NCI-H2171 treated with DMSO at 0.1 percent for 48 hours (cell line): ENCODE data around the gene GGCT.
A peak's percentile ranks its signal among the peaks of the same experiment; 100 is the strongest.
"Not testable (repeated sequence)": the region's sequence is repeated elsewhere in the genome, so short reads cannot be mapped to it uniquely, and the experiment has no call there.

Experiments used
- DNase-seq: peaks from one replicate; lab custom pipeline; 2025; lab: John Stamatoyannopoulos, UW

The GGCT gene

DNA sequence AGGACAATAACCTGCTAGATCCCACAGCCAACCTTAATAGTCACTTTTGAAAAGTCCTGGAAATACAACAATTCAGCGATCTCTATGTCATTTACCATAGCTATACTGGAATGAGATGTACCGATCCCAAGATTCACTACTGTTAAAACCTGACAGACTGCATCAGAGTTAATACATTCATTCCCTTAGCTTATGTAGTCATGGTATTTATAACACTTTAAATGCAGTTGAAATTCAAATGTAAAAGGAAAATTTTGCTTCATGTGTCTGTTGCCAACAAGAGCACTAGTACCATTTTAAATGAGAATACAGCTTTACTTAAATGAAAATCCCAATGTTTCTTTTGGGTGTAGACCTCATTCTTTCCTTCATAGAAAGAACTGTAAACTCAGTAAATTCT is 11.1 kb upstream of the GGCT start:
- DNase-seq, result no peak

DNA sequence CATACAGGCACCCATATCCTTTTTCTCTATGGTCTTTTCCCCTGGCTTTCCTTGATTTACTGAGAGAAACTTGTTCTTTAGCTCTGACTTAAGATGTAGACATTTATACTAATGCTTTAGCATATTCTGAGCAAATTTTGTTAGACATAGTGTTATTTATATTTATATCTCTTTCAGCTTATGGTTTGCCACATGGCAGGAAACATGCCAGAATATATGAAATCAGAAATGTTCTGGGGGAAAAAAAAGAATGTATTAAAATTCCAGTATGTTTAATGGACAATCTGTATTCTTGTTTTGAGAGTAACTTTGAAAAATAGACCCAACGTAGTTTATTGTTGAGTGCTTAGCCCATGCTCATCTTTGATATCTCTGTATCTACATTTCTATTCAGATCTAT is 10.1 kb upstream of the GGCT start:
- DNase-seq, result no peak

- DNase-seq, result no peak
These were observed 9.5 kb upstream of the GGCT start for GRCh38 chr7:30514177-30514576.

DNA sequence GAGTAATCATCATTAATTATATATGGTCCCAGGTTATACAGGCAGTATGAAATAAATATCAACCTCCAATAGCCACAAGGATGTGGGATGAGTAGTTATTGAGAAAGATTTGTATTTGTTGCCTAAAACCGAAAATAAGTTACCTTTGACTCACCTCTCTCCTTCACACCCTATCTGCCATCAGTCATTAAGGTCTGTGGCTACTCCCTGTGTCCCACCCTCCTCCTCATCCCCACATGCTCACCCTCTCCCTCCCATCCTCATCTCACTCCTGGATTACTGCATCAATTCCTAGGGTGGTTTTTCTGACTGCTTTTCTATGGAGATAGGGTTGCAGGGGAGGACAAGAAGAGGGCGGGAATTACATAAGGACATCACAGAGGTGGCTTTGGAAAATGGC is 9.1 kb upstream of the GGCT start:
- DNase-seq, result no peak

- DNase-seq, result no peak
These were observed 7.5 kb upstream of the GGCT start for GRCh38 chr7:30511973-30512662.

- no peak for DNase-seq
These were observed 6.9 kb upstream of the GGCT start for GRCh38 chr7:30511494-30511893.

DNA sequence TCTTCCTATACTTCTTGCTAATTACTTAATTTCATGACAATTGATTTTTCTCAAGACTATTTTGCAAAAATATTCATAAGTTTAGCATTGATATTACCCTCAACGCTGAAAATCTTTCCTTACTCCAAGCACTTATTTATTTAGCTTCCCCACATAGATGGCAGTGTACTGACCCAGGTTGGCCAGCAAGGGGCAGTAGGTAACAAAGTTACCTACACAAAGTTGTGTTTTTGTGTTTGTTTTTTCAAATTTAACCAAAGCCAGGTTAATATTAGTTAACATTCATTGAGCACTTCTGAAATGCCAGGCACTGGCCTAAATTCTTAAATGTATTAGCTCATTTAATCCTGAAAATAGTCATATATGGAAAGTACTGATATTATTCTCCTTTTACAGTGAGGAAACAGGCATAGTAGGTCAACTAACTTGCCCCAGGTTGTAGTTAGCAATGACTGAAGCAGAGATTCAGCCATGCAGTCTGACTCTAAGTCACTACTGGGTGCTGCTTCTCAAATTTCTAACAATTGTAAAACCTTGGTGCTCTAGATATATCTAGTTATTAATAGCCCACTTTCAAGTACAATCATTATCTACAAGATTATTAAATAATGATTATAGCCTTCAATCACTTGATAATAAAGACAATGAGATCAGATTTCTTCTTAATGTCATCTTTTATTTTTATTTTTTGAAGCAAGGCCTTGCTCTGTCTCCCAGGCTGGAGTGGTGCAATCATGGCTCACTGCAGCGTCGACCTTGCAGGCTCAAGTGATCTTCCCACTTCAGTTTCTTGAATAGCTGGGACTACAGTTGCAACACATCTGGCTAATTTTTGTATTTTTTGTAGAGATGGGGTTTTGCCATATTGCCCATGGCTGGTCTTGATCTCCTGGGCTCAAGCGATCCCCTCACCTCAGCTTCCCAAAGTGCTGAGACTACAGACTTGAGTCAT is 5.8 kb upstream of the GGCT start:
- peak; percentile 18 for DNase-seq

GRCh38 chr7:30509171-30509857 is 4.7 kb upstream of the GGCT start:
- DNase-seq, result not testable (repeated sequence)

GRCh38 chr7:30507346-30507900 is 2.8 kb upstream of the GGCT start:
- DNase-seq, result not testable (repeated sequence)

- peak; percentile 39 for DNase-seq
These were observed 607 bp upstream of the GGCT start for GRCh38 chr7:30505174-30505697.

DNA sequence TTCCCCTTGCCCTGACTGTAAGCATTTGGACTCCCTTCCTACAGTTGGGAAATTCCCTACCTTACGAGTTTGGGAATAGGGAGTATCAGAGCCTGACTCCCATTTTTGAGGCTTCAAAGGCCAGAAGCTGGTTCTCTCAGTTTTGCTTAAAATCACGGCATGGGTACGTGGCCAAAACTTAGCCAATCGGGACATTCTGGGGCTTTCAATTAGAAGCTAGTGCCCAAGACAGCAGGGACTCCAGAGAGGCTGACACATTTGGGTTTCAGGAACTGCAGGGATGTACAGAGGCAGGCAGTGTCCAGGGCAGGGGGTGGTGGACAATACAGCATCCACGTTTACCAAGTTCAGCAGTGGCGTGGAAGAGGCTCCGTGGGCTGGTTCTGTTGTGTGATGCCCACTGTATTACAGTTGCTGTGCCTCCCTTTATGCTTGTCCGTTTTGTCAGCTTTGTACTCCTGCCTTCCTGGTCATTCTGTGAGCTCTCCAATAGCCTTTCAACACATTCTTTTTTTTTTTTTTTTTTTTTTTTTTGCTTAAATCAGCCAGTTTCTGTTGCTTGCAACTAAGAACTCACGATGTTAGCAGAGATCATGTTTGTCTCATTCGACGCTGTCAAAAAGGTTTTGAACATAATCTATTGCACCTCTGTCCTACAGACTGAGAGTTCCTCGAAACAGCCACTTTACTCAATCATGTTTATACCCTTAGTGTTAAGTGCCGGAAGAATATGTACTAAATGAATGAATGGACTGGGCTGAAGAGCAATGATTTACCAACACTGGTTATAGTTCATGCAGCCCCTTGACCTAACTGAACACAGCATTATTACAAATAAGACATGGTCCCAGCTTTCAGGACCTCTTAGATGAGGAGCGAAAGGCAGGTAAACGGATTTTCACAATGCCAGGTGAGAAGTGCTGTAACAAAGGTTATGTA is 1.1 kb downstream of the GGCT start:
- peak; percentile 18 for DNase-seq

GRCh38 chr7:30502470-30503251 is 2.0 kb downstream of the GGCT start:
- DNase-seq, result no peak

GRCh38 chr7:30501264-30501663 is 3.4 kb downstream of the GGCT start:
- DNase-seq, result no peak

DNA sequence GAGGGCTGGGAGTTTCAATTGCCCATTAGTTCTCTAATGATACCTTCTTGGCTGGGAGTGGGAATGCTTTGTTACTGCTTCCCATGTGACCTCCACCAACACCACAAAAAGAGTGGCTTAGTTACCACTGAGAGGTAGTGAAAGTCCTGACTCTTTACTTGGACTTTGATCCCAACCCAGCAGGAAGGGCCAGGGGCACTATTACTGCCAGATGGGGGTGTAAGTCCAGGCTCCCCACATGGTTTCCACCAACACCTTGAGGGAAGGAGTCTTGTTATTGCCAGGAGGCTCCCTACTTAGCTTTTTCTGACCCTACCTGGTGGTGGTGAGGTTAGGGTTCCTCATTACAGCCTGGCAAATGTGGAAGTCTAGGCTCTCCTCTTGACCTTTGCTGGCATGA is 11.4 kb downstream of the GGCT start:
- no peak for DNase-seq

DNA sequence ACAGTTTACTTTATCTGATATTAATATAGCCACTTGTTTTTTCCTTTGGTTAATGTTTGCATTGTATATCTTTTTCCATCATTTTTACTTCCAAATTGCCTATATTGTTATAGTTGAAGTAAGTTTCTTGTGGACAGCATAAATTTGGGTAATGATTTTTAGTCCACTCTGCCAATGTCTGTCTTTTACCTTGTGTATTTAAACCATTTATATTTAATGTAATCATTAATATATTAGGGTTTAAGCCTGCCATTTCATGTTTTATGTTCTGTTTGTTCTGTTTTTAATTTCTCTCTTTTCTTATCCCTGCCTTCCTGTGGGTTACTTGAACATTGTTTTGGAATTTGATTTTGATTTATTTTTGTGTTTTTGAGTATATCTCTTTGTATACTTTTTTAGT is 13.2 kb downstream of the GGCT start:
- DNase-seq, result no peak

DNA sequence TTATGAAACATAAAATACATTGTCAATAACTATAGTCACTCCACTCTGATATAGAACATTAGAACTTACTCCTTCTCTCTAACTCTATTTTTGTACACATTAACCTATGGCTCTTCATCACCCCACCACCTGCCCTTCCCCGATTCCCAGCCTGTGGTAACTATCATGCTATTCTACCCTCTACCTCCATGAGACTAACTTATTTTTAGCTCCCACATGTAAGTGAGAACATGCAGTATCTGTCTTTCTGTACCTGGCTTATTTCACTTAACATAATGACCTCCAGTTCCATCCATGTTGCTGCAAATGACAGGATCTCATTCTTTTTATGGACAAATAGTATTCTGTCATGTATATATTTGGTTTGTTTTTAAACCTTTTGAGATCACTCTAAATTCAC is 17.3 kb downstream of the GGCT start:
- DNase-seq, result no peak

DNA sequence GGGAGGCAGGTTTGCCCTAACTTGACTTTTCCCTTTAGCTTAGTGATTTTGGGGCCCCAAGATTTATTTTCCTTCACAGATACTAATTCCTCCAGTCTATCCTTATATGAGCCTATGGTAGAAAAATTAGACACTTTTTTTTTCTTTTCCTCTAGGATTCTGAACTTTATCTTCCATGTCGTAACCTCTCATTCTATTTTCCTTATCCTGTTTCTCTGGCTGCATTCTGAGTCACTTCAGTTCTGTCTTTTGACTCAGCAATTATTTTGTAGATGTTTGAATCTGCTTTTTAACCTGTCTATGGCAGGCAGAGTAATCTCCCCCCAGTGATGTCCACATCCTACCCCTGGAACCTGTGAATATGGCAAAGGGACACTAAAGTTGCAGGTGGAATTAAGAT is 19.0 kb downstream of the GGCT start:
- no peak for DNase-seq

DNA sequence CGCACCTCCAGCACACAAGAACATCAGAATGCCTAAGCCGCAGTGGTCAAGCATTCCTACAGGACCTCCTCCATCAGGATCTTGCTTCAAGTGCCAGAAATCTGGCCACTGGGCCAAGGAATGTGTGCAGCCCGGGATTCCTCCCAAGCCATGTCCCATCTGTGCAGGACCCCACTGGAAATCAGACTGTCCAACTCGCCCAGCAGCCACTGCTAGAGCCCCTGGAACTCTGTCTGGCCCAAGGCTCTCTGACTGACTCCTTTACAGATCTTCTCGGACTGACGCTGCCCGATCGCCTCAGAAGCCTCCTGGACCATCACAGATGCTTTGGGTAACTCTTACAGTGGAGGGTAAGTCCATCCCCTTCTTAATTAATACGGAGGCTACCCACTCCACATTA is 23.2 kb downstream of the GGCT start:
- not testable (repeated sequence) for DNase-seq

DNA sequence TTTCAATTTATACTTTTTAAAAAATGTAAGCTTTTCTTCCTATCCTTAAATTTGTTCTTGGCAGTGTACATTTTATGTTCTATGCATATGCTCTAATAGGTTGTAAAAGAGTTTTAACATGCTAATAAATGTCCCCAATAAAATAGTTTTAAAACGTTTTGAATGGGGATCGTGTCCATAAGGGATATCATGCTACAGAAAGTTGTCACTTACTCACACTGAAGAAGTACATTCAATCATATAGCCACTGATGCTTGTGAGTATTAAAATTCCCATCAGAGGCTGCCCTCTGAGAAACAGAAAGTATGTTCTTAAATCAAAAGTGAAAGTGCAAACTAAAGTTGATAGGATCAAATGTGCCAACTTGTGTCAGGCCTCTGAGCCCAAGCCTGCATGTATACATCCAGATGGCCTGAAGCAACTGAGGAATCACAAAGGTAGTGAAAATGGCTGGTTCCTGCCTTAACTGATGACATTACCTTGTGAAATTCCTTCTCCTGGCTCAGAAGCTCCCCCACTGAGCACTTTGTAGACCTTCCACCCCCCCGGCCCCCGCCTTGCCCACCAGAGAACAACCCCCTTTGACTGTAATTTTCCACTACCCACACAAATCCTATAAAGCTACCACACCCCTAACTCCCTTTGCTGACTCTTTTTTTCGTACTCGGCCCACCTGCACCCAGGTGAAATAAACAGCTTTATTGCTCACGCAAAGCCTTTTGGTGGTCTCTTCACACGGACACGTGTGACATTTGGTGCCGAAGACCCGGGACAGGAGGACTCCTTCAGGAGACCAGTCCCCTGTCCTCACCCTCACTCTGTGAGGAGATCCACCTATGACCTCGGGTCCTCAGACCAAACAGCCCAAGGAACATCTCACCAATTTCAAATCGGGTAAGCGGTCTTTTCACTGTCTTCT is 25.2 kb downstream of the GGCT start:
- no peak for DNase-seq
